ENCODE measurements around the gene HMCES.
A peak's percentile ranks its signal among the peaks of the same experiment; 100 is the strongest.
"Not testable (repeated sequence)": the region's sequence is repeated elsewhere in the genome, so short reads cannot be mapped to it uniquely, and the experiment has no call there.

The HMCES gene

GRCh38 chr3:129323651-129324294 is 45.1 kb downstream of the HMCES start:
- DNase-seq: no peak

GRCh38 chr3:129324855-129325254 is 46.2 kb downstream of the HMCES start:
- no peak for DNase-seq

- no peak for DNase-seq
Measured at GRCh38 chr3:129325383-129325782, 46.7 kb downstream of the HMCES start.

GRCh38 chr3:129326138-129326537 is 47.5 kb downstream of the HMCES start:
- no peak for DNase-seq

GRCh38 chr3:129326595-129326994 is 47.9 kb downstream of the HMCES start:
- DNase-seq: no peak

- no peak for DNase-seq
Measured at GRCh38 chr3:129327510-129327909, 48.8 kb downstream of the HMCES start.

- no peak for DNase-seq
Measured at GRCh38 chr3:129329858-129330257, 51.2 kb downstream of the HMCES start.

- DNase-seq: no peak
Measured at GRCh38 chr3:129330409-129330808, 51.7 kb downstream of the HMCES start.

- no peak for DNase-seq
Measured at GRCh38 chr3:129333891-129334290, 55.2 kb downstream of the HMCES start.

- no peak for DNase-seq
Measured at GRCh38 chr3:129336093-129336706, 57.5 kb downstream of the HMCES start.

GRCh38 chr3:129337719-129338118 is 59.0 kb downstream of the HMCES start:
- DNase-seq: not testable (repeated sequence)

GRCh38 chr3:129339186-129339585 is 60.5 kb downstream of the HMCES start:
- not testable (repeated sequence) for DNase-seq

GRCh38 chr3:129339833-129340232 is 61.2 kb downstream of the HMCES start:
- DNase-seq: not testable (repeated sequence)

- DNase-seq: no peak
Measured at GRCh38 chr3:129341331-129342141, 62.9 kb downstream of the HMCES start.

- peak; percentile 61 for DNase-seq
Measured at GRCh38 chr3:129343643-129344360, 65.1 kb downstream of the HMCES start.

- DNase-seq: no peak
Measured at GRCh38 chr3:129344540-129345220, 66.0 kb downstream of the HMCES start.

- no peak for DNase-seq
Measured at GRCh38 chr3:129345281-129345680, 66.6 kb downstream of the HMCES start.

GRCh38 chr3:129345971-129346370 is 67.3 kb downstream of the HMCES start:
- DNase-seq: no peak

- no peak for DNase-seq
Measured at GRCh38 chr3:129346695-129347457, 68.2 kb downstream of the HMCES start.

GRCh38 chr3:129347458-129347845 is 68.8 kb downstream of the HMCES start:
- DNase-seq: no peak

GRCh38 chr3:129348734-129349133 is 70.1 kb downstream of the HMCES start:
- no peak for DNase-seq

- not testable (repeated sequence) for DNase-seq
Measured at GRCh38 chr3:129349169-129349568, 70.5 kb downstream of the HMCES start.
